ENCODE data around the gene RASAL2.

The RASAL2 gene

DNA sequence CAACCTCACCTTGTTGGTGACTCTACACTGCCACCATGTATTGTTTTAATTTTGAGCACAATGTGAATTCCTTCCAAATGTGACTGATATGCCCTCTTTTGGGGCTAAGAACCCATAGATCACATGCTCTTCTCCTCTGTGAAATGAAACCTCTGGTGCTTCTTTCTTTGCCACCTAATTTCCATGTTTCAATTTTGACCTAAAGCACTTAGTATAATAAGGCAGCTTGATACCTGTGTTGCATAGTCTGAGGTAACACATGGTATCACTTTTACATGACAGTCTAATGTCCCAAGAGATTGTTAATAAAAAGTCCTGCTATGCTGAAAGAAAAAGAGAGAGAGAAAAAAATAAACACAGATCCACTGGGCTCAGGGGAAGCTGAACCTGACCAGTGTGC is 378.6 kb downstream of the RASAL2 start:
- DNase-seq: no peak

DNA sequence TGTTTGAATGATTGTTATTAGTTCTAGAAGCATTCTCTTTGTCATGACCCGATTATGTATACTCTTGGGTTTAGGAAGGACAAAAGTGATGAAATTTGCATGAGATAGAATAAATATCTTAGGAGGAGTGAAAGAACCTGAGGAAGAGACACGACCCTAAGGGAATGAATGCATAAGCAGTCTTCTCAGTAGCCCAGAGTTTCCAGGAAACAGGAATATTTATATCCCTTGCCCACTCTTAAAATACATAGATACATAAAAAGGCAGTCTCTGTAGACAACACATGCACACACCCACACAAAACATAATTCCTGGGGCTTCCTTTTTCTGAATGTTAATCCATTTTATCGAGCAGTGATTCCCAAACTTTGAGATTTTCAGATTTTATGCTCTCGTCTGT is 383.5 kb downstream of the RASAL2 start:
- no peak for DNase-seq

DNA sequence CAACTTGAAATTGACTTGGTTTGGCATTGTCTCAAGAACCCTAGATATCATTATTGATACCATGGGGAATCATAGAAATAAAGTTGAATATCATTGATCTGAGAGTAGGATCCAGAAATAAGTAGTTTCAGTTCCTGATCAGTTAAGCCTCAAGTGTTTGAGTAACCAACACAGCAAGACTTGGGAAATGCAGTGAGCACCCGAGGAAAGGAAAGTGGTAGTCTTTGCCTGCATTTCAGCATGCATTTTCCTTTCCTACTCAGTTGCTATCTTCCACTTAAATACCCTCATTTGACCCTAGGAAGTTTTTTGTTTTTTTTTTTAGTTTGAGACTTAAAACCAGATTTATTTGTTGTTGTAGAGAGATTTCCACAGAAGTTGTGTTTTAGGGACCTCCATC is 383.9 kb downstream of the RASAL2 start:
- DNase-seq: no peak

DNA sequence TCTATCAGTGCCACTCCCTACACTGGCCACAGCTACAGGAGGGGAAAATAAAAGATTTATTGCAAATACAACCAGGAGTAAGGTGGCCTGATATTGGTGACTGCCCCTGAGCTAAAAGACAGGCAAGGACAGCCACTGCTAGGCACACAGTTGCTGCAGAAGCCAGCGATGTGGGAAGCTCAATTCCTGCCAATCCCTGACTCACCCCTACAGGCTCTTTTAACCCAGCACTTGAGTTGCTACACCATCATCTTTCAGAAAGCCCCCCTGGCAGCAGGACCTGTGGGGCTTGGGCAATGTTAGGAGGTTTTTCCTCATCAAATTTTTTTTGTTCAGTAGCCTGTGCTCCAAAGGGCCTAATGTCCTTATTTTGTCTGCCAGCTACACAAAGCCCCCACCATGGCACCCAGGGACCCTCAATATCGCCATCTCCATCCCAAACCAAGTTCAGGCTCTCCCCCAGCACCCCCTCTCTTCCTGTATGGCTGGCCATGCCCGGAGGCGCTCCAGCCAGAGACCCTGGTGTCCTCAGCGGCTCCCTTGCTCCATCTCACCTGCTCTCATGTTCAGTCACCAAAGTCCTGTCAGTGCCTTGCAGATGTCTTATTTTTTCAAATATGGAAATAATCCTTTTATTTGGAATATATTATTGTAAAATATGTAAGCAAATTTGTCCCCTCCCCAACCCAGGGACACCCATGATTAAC is 389.5 kb downstream of the RASAL2 start:
- no peak for DNase-seq

DNA sequence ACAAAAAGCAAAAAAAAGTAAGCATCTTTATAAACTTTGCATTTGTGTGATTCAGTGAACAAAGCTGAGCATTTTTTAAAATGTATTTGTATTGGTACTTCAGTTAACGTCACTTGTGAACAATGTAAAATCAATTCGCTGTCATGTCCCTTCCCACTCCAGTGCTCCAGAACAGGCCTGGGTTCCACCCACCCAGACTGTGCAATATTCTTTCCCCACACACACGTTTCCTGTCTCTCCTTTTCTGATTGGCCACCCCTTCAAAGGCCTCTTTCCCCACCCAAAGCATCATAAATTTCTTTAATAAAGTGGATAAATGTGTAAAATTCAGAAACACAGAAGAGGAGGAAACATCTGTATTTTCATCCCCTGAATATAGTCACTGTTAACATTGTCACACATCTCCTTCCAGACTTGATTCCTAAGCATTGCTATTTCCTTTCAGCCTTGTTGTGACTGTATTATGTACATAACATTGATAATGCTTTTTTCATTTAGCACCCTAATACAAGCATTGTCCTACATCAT is 390.9 kb downstream of the RASAL2 start:
- DNase-seq: no peak

DNA sequence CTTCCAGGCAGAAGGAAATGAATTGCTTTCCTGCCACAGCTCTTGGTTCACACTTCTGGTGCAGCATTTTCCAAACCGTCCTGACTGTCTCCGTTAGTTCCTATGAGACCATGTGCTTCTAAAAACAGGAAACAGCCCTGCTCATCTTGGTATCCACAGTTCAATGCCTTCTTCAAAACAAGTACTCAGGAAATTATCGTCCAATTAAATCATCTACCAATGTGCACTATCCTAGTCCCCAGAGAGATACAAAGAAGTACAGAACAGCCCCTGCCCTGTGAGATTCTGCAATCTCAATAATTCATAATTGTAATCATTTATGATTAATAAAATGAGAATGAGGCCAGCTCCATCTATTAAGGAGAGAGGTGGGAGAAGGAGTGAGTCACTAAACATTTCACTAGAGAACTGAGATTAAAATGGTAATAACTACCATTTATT is 391.7 kb downstream of the RASAL2 start:
- DNase-seq: no peak

DNA sequence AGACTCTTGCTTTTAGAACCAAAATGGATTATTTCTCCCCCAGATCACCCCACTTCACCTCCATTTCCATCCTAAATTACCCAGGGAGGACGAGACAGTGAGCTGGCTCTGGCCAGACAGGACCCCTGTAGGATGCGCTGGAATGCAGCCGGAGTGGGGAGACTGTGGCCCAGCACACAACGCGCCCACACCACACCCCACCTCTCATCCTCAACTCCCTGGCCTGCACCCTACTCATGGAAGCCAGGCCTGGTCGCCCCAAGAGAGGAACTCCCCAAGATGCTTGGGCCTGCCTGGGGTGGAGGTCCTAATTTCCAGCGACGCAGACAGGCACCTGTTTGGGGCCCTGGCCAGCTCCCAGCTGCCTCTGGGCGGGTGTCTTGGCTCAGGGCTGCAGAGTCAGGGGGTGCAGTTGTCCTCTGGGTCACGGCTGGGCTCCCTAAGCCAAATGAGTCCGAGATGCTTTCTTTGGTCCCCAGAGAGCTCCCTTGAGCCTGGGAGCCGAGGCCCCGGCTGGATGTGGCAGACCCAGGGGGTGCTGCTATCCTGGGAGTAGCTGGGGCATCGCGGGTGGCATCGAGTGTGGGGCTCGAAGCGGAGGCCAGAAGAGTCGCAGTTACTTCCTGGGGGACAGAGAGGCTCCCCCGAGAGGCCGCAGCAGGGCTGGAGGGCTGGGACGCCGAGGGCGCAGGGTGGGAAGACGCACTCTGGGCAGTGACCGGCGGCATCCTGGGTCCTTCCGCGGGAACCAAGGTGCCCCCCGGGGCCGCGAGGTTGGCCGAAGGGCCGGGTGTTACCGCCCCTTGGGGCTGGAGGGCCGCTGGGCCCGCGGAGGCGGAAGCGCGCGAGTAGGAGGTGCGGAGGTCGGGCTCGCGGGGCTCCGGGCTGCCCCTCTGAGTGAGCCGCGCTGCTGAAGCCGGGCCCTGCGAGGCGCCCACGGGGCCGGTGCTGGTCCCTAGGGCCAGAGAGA is 392.5 kb downstream of the RASAL2 start:
- DNase-seq: no peak

DNA sequence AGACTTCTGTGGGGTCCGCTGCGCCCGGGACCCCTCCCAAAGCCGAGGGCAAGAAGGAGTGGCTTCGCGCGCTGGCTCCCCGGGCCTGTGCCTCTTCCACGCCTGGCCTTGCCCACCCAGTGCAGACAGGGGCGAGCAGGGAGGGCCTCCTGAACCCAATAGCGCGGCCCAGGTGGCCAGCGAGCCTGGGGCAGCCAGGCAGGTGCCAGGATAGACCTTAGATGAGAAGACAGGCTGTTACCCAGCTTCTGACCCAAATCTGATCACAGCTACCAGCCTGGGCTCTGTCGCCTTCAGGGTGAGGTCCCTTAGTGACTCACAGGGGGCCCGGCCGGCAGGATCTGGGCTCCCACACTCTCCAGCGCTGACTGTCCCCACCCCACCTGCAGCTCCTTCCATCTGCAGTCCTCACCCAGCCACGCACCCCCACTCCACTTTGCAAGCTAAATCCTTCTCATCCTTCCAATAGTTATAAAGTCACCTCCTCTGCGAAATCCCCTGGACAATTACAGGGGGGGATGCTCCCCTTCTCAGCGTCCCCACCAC is 393.2 kb downstream of the RASAL2 start:
- DNase-seq: no peak

DNA sequence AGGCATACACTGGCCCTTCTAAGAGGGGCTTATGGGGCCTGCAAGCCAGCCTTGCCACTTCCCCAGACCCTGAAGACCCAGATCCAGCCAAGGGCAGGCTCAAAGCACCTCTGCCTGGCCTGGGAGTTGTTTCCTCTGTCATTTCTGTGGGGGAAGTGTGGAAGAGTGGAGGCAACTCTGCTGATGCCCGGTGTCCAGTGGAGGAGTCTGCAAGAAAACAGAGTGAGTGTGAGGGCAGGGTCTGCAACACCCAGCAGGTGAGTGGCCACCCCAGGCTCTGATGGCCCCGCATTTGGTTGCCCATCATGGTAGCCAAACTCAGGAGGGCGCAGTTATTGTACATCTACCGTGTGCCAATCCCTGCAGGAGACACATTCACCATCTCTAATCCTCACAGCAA is 394.5 kb downstream of the RASAL2 start:
- DNase-seq: no peak

DNA sequence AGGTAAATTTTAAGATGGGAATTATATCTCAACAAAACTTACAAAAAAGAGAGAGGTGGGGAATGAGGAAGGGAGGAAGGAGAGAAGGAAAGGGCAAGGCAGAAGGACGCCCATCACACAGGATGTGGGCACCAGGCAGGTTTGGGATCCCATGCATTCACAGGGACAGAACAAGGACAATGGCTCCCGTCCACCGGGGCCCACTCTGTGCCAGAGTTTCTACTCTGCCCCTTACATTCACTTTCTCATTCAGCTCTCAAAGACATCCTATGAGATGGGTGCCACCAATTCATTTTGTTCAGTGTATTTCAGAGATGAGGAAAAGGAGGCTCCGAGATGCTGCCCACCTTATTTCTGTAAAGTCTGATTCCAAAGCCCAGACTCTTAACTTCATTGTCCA is 395.5 kb downstream of the RASAL2 start:
- no peak for DNase-seq

DNA sequence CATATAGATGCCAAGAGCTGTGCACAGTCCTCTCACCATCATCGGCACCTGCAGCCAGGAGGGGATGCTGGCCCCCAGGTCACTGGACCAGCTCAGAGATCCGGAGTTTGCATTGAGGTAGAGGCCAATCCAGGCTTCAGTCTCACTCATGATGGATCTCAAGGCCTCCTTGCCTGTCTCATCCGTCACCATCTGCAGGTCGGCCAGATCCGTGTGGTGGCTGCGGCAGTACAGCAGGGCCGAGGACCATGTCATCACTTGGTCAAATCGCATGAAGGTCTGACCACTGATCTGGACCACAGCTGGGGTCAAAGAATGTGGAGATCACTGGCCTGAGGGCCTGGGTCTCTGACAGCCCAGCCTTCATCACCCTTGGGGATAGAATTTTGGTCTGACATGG is 396.2 kb downstream of the RASAL2 start:
- DNase-seq: no peak

DNA sequence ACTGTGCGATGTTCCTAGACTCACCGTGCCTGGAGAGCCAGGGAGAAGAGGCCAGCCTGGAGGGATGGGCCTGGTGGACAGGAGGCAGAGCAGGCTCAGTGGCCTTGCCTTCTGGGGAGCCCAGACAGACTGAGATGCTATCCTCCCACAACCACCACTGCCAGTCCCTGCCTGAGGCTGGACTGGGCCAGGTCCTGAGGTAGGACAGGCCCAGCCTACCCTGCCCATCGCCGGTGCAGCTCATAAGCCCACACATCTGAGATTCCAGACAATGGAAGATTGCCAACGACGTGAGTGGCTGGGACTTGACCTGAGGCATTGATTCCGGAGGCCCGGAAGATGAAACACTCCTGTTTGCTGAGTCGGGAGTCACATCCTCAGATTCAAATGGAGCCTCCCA is 397.1 kb downstream of the RASAL2 start:
- DNase-seq: no peak

DNA sequence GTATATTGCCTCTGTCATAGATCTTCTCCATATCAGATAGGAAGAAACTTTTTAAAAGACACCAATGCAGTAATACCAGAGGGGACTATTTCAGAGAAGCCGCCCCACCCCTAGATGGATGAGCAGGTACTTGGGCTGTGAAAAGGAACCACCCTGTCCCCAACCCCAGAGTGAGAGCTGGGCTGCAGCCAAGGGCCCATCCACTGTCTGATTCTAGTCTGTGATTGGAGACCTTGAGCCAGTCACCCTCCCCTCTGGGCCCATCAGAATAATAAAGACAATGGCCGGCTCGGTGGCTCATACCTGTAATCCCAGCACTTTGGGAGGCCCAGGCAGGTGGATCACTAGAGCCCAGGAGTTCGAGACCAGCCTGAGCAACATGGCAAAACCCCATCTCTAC is 397.8 kb downstream of the RASAL2 start:
- no peak for DNase-seq

DNA sequence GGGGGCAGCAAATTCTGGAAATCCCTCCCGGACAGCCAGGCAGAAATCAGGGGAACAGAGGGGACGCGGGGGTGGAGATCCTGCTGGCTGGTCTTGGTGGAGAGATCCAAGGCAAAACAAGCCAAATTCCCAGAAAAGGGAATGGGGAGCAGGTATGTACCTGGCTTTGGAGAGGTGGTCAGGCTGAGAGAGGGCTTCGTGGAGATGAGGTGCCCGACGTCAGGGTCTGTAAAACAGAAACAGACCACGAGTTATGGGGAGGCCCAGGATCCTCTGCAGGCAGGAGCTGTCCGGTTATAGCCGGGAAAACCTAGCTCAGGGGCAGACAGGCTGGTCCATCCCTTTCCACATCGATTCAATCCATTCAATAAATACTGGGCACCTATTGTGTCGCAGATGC is 398.4 kb downstream of the RASAL2 start:
- DNase-seq: no peak

DNA sequence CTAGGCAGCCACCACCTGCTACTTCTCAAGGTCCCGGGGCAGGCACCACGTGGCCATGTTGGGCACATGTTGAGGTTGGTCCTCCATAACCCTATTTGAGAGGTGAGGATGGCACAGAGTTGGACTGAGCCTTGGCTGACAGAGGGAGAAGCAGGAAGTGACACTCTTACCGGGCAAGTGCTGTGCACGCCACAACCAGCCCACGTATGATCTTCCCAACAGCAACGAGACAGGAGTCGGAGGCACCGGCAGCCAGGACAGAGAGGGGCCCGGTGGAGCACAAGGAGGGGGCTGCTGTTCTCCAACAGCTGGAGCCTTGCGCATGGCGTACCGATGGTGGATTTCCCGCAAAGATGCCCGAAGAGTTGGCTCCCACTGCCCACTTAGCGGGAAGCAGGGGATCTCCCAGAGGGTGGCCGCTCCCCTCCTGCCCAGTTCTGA is 399.4 kb downstream of the RASAL2 start:
- DNase-seq: no peak

DNA sequence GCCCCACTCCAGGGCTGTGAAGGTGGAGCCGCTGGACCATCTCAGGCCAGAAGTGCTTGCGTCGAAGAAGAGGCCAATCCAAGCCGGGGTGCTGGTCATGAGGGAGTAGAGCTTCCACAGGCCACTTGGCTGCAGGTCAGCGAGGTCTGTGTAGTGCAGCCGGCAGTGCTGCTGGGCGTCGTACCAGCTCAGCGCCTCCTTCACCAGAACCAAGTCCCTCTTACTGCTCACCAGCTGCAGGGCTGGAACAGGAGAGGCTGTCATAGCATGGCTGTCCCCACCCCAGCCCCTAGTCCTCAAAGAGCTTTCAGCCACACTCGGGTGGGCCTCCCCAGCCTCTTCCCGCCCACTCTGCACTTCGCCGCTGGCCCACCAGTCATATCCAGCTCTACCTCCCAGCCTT is 400.7 kb downstream of the RASAL2 start:
- no peak for DNase-seq

DNA sequence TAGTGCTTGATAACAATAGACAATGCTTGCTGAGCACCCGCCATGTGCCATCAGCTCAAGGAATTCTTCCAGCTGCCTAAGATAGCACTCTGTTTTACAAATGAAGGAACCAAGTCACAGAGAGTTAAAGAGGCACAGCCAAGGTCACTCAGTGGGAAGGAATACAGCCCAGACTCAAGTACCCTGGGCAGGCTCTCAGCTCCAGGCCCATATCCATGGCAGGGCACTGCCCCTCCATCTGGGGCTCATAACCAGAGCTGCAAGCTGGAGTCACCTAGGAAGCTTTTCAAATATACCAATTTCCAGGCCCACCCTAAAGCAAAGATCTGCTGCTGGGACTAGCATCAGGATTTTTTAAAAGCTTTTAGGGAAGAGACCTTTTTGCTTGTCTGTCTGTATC is 401.3 kb downstream of the RASAL2 start:
- DNase-seq: no peak

DNA sequence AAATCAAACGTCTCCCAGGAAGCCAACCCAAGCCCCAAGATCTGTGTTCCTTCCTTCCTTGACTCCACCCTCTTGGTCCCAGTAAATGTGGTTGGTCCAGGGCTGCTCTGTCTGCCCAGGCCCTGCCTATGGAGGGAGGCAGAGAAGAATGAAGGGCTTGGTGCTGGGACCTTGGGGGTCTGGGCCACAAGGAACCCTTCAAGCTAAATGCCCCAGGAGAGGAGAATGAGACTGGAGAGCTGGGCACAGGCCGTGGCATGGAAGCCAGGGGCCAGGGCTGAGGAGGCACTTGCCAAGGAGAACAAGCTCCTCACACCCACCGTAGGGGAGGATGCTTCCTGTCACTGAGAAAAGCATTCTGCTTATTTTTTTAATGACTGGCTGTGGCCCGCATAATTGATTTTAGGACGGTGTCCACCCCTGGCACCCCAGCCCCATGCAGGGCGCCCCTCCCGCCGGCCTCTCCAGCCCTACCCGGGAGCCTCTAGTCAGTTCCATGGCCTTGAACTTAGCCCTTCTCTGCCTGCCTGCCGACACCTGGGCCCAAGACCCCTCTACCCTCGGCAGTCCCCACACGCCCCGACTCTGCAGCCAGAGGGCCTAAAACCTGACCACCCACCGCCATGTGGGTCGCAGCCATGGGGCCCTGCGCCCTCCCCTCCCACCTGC is 402.0 kb downstream of the RASAL2 start:
- DNase-seq: no peak

DNA sequence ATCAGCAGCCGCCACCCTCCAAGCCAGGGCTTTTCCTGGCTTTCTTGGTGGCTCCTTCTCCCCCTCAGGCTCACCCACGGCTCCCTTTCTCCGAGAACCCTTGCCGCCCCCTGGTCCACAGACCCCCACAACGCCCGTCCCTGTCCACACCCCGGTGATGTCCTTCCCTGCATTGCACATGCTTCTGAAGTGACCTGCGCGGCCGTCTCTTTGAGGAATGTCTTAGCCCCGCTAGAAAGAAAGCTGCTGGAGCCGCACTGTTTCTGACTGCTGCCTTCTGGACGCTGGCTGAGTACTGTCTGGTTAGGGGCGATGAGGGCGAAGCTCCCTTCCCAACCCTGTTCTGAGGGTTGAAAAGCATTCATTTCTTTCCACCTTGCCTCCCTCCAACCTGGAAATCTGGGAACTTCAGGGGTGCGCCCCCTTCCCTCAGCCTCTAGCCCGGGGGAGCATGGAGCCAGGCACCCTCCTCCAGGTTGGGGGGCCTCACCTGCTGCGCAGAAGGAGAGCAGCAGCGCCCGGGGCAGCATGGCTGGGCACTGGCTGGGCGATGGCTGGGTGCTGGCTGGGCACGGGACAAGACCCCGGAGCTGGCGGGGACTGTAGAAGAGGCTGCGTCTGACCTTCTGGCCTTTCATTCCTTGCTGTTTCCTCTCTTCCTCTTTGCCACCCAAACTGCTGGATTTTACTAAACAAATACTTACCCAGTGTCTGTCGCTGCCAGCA is 402.7 kb downstream of the RASAL2 start, which contains the start of gene CLEC20A:
TSS of gene CLEC20A (minus strand) at position 555 of the 726 bp plus-strand sequence. CDS start at position 530, 25 bp downstream.
- DNase-seq: no peak

DNA sequence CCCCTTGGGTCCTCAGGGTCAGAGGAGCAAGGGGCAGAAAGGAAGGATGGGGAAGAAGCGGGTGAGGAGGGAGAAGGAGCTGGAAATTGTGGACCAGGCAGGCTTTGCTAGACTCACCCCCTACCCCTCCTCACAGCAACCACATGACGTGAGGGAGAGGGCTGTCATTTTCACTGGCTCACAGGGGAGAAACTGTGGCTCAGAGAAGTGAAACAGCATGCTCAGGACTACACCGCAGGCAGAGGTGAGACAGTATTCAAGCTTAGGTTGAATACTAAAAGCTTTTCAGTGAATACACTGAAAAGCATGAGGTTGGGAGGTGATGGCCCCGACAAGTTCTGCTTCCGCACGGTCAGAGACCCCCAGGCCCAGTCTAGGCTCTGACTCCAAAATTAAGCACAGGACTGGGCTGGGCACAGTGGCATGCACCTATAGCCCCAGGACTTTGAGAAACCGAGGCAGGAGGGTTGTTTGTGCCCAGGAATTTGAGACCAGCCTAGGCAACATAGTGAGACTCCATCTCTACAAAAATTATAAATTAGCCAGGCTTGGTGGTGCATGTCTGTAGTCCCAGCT is 404.1 kb downstream of the RASAL2 start:
- no peak for DNase-seq

DNA sequence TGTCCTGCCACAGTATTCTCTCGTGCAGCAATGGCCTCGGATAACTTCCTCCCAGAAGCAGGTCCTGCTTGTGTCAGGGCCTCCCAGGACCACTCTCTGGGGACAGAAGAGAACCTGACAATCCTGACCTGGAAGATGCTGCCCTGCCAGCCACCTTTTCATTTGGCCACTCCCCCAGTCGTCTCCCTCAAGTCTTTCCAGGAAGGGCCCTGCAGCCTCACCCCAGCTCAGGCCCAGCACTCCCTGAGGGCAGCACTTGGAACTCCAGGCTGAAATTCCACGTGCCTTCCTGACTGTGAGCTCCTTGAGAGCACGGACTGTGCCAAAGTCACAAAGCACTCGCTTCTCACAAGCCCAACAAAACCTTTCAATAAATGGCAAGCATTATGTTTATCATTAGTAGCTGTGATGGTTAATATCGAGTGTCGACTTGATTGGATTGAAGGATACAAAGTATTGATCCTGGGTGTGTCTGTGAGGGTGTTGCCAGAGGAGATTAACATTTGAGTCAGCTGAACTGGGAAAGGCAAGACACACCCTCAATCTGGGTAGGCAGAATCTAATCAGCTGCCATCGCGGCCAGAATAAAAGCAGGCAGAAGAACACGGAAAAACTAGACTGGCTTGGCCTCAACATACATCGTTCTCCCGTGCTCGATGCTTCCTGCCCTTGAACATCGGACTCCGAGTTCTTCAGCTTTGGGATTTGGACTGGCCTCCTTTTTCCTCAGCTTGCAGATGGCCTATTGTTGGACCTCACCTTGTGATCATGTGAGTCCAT is 405.2 kb downstream of the RASAL2 start:
- DNase-seq: no peak

Measured in AML-193 (cell line).